ENCODE measurements around the gene GPC5. TPM values are rescaled to one million over a fixed set of nuclear protein-coding genes. Genes with fewer than 3 reads are reported as not detected.

The GPC5 gene
- total and polyA plus RNA-seq, 2 of the 8 experiments (the other 6 are each of a cell fraction or from before 2014, with no cell fraction given) = 0.20 to 0.39 TPM

GRCh38 chr13:91520952-91521351 lies 122.5 kb downstream of the GPC5 start (continued):
- TF ChIP-seq CHD1 (IDR thresholded peaks at IDR 0.05; ENCODE audit: low read depth, low read length) (no peak), SIN3A (conservative IDR thresholded peaks at IDR 0.05 in 1 of 2, IDR thresholded peaks at IDR 0.05 in 1 of 2; ENCODE audit: low read depth in 1 of 2, low read length in 2 of 2) (no peak)
- TF ChIP-seq, protein P1, sequence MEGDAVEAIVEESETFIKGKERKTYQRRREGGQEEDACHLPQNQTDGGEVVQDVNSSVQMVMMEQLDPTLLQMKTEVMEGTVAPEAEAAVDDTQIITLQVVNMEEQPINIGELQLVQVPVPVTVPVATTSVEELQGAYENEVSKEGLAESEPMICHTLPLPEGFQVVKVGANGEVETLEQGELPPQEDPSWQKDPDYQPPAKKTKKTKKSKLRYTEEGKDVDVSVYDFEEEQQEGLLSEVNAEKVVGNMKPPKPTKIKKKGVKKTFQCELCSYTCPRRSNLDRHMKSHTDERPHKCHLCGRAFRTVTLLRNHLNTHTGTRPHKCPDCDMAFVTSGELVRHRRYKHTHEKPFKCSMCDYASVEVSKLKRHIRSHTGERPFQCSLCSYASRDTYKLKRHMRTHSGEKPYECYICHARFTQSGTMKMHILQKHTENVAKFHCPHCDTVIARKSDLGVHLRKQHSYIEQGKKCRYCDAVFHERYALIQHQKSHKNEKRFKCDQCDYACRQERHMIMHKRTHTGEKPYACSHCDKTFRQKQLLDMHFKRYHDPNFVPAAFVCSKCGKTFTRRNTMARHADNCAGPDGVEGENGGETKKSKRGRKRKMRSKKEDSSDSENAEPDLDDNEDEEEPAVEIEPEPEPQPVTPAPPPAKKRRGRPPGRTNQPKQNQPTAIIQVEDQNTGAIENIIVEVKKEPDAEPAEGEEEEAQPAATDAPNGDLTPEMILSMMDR (IDR thresholded peaks at IDR 0.05; ENCODE audit: control extremely low read depth in 1 of 3, insufficient read depth in 1 of 3, low read depth in 1 of 3, low read length in 3 of 3) = no peak

Data from H1 (cell line).